H1 (cell line): ENCODE results near the gene TFF3. TPM values are rescaled to one million over a fixed set of nuclear protein-coding genes. Genes with fewer than 3 reads are reported as not detected.

Experiments
- CHD7 ChIP-seq: fragments of 300-600 bp; sonication (generic); IDR thresholded peaks from 2 replicates; pipeline ENCODE4 v1.7.1; 2012; ENCODE audit warnings: low read length, moderate library complexity, mild to moderate bottlenecking, inconsistent platforms; ENCODE audit not compliant: insufficient replicate concordance
- JUND ChIP-seq: IDR thresholded peaks from 2 replicates; pipeline ENCODE4 v1.6.1; 2011; ENCODE audit warnings: mild to moderate bottlenecking, improper control_type of control experiment, low read length
- KDM1A ChIP-seq: fragments of 200-600, 300-600 bp; sonication (generic); IDR thresholded peaks from 2 replicates; pipeline ENCODE4 v1.7.1; 2016; ENCODE audit warnings: mild to moderate bottlenecking, low read length, borderline replicate concordance
- MAFK ChIP-seq: IDR thresholded peaks from 2 replicates; pipeline ENCODE4 v1.6.1; 2012; ENCODE audit warnings: low read depth, mild to moderate bottlenecking, improper control_type of control experiment, low read length
- RNF2 ChIP-seq: fragments of 200-900, 300-1000 bp; sonication (generic); IDR thresholded peaks from 2 replicates; pipeline ENCODE4 v1.7.1; 2016; ENCODE audit warnings: borderline replicate concordance, low read depth, mild to moderate bottlenecking, antibody characterized with exemption, low read length; ENCODE audit not compliant: poor library complexity, severe bottlenecking; ENCODE audit errors: missing control alignments
- polyA plus RNA-seq, 7 experiments: library from polyadenylated mRNA; depleted of rRNA in 3 of 7; stranded (reverse) in 5 of 7; unstranded in 2 of 7; fragments of >200 nt in 5 of 7; fragments of 200-250 nt in 2 of 7; gene quantifications; 1 replicate in 5 of 7; 2 replicates in 1 of 7; 4 replicates in 1 of 7; pipeline versions ENCODE4 v1.2.1 to v1.2.3, GENCODE V29; 2011 to 2013; ENCODE audit warnings: missing spikeins in 2 of 7, mixed read lengths in 2 of 7
- total RNA-seq: library from RNA; stranded (reverse); fragmentation: NEBNext Ultra II Directional; extraction: Animal tissue kit (Norgen Biotek cat#: 25700); gene quantifications from 2 replicates; pipeline ENCODE4 v1.2.1, GENCODE V29; 2021

Gene TFF3
- total and polyA plus RNA-seq, 2 of the 8 experiments (the other 6 are each of a cell fraction or from before 2014, with no cell fraction given) = 1.7 to 6.7 TPM

GRCh38 chr21:42350927-42351426 lies 35.8 kb upstream of the TFF3 start, which contains the start of gene TFF2 (continued):
- no peak for TF ChIP-seq CHD7
- no peak for TF ChIP-seq JUND
- TF ChIP-seq RNF2 = no peak
- no peak for TF ChIP-seq KDM1A
- TF ChIP-seq MAFK = no peak
